Activated CD4-positive, alpha-beta T cell treated with anti-CD3 and anti-CD28 coated beads, Interleukin-2, amount 50 U/mL, for 4 hours (primary cell): ENCODE measurements around the gene LGALS1.

Source experiments
- DNase-seq, 2 experiments: peaks; one replicate each; pipeline ENCODE4 v3.0.0-alpha.2; 2020

LGALS1 gene

GRCh38 chr22:37674951-37675929, at the start of gene LGALS1:
TSS of gene LGALS1 (plus strand) at chr22:37675636. CDS start at chr22:37675703, 67 bp downstream.
- DNase-seq = no peak

- DNase-seq = no peak
These were observed 49.7 kb upstream of the LGALS1 start for GRCh38 chr22:37625737-37626136.

- DNase-seq = no peak
These were observed 49.3 kb upstream of the LGALS1 start for GRCh38 chr22:37626144-37626543.

DNA sequence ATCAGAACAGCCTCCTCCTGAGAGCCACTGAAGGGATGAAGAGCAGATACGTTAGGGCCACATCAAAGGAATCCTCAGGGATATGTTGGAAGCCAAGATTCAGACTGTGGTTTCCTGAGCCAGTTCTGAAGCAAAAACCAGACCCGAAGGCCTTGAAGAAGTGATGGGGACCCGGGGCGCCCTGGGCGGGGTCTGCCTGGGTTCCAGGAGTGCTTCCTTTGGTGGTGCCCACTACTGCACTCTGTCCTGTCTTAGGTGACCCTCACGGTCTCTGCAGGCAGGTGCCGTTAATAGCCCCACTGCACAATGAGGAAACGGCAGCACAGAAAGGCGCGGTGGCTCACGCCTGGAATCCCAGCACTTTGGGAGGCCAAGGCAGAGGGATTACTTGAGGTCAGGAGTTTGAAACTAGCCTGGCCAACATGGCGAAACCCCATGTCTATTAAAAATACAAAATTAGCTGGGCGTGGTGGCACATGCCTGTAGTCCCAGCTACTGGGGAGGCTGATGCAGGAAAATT, 48.8 kb upstream of the LGALS1 start:
- no peak for DNase-seq

DNA sequence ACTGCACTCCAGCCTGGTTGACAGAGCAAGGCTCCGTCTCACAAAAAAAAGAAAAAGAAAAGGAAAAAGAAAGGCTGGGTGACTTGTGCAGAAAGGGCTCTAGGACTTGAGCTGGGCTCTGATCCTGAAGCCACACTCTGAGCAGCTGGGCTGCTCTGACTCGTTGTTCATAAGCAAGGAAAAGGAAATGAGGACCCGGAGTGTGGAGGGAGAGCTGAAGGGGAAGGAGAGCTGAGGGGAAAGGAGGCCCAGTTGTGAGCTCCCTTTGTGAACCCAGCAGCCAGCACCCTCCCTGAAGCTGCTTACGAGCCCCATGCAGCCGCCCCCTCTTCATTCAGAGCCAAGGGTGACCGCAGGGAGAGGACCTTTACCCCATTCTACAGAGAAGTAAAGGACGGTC, 48.3 kb upstream of the LGALS1 start:
- no peak for DNase-seq

DNA sequence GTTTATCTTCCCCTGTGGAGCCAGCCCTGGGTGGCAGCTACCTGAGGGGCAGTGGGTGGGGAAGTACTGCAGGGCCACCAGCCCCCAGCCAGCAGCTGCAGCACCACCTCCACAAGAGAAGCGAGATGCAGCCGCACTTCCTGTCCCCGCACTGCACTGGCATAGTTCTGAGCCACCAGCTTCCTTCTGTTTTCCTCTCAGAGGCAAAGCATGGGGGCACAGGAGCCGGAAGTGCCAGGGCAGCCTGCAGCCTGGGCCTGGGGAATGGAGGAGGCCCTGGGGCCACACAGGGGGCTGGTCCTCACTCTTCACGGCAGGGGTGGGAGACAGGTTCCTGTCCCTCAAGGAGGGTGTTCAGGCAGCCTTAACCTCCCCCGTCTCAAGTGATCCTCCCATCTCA, 47.9 kb upstream of the LGALS1 start:
- peak; percentile 35 to 36 for DNase-seq

DNA sequence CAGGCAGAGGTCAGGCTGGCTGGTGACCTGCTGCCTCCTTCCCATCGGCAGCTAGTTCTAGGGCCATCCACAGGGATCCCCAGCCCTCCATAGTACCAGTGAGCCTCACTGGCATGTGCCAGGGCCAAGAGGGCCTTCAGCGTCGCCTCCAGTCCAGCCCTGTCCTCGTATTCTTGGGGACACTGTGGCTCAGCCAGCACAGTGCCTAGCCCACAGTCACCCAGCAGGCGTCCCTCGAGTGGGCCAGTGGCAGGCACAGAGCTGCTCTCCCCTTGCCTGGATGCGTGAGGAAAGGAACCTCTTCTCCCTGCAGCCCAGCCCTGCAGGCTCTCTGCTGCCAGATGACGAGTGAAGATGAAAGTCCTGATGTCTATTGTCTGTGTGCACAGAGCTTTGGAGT, 46.6 kb upstream of the LGALS1 start:
- DNase-seq = no peak

- DNase-seq = no peak
These were observed 45.5 kb upstream of the LGALS1 start for GRCh38 chr22:37629928-37630327.

- no peak for DNase-seq
These were observed 44.5 kb upstream of the LGALS1 start for GRCh38 chr22:37630839-37631435.

DNA sequence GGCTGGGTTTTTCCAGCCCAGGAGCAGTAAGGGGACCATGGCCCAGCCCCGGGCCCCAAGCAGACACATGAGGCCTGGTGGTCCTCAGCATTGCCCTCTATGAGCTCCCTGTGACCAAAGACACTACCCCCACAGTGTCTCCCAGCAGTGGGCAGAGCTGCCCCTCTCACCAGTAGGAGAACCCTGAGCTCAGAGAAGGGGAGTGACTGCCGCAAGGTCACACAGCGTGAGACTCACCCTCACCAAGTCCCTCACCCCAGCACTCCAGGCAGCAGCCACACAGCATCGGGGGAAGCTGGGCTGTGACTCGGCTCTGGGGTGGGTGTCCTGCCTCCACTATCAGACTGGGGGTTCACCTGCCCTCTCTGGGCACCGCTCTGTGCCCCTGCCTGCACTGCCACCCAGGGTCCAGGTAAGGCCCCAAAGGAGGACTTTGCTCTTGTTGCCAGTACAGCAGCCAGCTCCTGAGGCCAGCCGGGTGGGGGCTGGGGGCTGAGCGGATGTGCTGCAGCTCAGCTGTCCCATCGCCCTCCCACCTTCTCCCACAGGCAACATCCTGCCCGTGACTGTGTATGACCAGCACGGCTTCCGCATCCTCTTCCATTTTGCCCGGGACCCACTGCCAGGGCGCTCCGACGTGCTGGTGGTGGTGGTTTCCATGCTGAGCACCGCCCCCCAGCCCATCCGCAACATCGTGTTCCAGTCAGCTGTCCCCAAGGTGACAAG, 43.8 kb upstream of the LGALS1 start:
- DNase-seq = no peak

- DNase-seq = no peak
These were observed 43.0 kb upstream of the LGALS1 start for GRCh38 chr22:37632174-37633088.

DNA sequence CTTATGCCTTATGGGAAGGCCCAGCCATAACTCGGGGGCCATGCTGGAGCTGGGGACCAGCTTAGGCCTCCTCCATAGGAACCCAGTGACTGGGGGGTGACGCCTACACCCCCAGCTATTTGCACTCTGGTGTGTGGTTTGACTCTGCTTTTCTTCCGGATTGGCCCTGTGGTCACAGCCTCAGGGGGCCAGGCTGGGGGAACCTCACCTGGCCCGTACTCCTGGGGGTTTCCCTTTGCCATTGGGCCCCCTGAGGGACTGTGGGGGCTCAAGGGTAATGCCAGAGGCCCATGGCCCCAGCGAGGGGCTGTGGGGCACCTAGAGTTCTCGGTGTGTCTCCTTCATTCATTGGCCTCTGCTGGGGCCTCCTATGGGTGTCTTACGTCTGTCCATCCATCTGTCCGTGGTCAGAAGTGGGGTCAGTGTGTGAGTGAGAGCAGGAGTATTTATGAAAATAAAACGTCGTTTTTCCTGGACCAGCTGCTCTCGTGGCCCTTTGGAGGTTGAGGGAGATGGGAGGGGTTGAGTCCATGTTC, 42.3 kb upstream of the LGALS1 start:
- no peak for DNase-seq

DNA sequence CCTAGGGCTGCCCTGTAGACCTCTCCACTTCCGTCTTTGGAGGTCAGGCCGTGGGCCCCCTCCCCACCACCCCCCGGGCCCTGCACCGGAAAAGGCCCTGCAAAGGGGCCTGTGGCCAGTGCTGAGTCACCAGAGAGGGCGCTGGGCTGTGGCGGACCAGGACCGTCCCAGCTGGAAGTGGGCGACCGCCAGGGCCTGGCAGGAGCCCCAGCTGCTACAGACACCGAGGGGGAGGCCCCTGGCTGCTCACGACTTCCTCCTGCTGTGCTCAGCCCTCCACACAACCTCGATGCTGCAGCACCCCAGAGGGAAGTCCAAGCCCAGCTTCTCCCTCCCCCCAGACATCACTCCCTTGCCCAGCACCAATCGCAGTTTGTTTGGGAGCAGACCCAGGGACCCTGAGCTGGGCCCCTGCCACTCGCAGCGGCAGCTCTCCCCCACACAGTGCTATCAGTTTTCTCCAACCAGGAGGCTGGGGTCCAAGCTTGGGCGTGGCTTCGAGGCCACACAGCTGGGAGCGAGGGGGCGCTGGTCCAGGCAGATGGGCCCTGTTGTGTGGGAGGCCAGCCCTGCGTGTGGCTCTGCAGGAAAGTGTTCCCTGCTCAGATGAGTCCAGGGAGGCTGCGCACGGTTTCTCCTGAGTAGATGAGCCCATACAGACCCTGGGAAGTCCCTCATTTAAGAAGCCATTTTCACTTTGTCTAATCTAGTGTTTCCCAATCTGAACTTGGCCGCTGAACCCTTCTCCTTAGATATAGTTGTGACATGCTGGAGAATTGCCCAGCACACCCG, 41.6 kb upstream of the LGALS1 start:
- no peak for DNase-seq

DNA sequence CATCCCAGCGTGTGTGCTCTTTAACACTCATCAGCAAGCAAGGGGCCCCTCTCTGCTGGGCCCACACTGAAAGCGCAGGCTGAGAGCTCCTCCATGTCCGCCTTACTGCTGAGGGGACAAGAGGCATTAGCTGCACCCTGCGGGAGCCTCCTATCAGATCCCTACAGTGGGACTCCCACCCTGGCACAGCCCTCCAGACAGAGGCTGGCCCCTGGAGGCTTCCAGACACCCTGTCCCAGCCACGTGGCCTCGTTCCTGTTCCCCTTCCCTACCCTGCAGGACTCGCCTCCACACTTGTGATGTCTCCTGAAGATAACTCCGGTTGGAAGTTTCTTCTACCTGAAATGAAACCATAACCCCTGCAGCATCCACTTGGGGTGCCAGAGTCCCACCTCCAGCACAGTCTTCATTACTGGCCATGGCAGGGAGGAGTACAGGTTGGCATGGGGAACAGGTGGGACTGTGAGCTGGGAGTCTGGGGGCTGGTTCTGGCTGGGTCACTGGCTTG, 41.0 kb upstream of the LGALS1 start:
- no peak for DNase-seq

GRCh38 chr22:37635157-37635556, 40.3 kb upstream of the LGALS1 start:
- no peak for DNase-seq

DNA sequence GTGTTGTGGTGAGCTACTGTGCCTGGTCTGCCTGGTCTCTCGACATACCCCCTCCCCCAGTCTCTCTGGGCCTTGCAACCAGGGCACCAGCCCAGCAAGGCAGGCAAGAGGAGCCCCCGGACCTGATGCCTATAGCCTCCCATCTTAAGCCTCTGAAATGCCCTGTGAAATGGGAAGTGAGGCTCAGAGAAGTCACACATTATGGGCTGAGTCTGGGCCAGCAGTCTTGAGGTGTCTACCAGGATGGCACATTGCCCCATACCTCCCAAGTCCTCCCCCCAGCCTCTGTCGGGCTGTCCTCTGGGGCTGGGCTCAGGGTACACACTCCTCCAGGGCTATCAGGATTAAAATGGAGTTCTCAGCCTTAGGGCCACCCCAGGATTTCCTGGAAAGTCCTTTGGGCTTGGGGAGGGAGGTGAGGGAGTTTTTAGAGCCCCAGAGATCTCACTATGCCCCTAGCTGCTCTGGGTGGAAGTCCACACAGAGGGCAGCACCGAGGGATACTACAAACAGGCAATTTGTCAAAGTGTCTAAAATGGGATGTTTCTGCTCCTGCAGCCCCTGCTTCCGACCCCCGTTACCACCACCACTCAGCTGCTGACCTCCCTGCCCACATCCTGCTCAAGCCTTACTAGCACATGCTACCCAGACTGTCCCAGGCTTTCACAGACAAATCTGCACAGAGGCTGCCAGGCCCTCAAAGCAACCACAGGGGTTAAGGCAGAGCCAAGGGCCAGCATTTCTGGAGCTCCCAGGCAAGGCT, 39.1 kb upstream of the LGALS1 start:
- no peak for DNase-seq

GRCh38 chr22:37636949-37637273, 38.5 kb upstream of the LGALS1 start:
- no peak for DNase-seq

- no peak for DNase-seq
These were observed 36.9 kb upstream of the LGALS1 start for GRCh38 chr22:37638391-37639069.

DNA sequence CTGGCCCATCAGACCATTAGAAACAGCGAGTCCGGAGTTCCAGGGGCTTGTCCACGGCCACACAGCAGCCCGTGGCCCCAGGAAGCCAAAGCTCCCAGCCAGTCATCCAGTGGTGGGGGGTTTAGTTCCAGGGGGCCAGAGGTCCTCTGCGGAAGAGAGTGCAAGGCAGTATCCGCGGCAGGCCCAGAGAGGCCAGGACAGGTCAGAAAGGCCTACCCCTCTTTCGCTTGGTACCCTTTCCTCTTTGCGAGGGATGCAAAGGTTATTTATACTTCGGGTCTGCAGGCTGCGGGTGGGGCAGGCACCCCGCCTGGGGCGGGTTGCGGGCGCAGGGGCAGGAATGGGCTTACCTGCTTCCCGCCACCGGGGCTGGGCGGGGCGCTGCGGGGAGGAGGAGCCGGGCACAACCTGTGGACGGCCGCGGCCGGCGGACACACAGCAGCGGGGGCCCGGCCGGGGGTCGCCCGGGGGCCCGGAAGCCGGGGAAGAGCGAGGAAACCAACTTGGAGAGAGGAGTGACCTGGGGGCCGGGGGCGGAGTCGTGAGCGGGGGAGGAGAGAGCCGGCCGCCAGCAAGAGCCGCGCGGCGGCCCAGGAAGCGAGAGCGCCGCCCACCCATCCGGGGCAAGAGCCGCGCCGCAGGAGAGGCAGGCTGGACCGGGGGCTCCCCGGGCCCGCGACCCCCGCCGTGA, 36.2 kb upstream of the LGALS1 start, which contains the start of gene SH3BP1:
Gene SH3BP1, plus strand, starts transcription at position 600 of the 691 bp plus-strand sequence. CDS start 119 bp downstream, outside the sequence.
- peak in 1 of 2 experiments; percentile 35 for DNase-seq
